Activated naive CD8-positive, alpha-beta T cell treated with anti-CD3 and anti-CD28 coated beads for 36 hours (primary cell): ENCODE measurements around the gene AARS2. TPM values are rescaled to one million over a fixed set of nuclear protein-coding genes. Genes with fewer than 3 reads are reported as not detected.
A peak's percentile ranks its signal among the peaks of the same experiment; 100 is the strongest.
"Not testable (repeated sequence)": the region's sequence is repeated elsewhere in the genome, so short reads cannot be mapped to it uniquely, and the experiment has no call there.

Experiments
- DNase-seq: peaks from one replicate; pipeline ENCODE4 v3.0.0; 2021
- H3K27ac Mint-ChIP-seq: one replicate; pipeline ENCODE4 v1.8.0; 2022; ENCODE audit warnings: mild to moderate bottlenecking, moderate library complexity, mixed read lengths
- H3K27me3 Mint-ChIP-seq: one replicate; pipeline ENCODE4 v1.8.0; 2022; ENCODE audit warnings: mild to moderate bottlenecking, mixed read lengths
- H3K36me3 Mint-ChIP-seq: one replicate; pipeline ENCODE4 v1.8.0; 2021; ENCODE audit warnings: mild to moderate bottlenecking, mixed read lengths
- H3K4me1 Mint-ChIP-seq: one replicate; pipeline ENCODE4 v1.8.0; 2021; ENCODE audit warnings: mixed read lengths
- H3K4me3 Mint-ChIP-seq: one replicate; pipeline ENCODE4 v1.8.0; 2022; ENCODE audit warnings: mild to moderate bottlenecking, moderate library complexity, mixed read lengths
- H3K9me3 Mint-ChIP-seq: one replicate; pipeline ENCODE4 v1.8.0; 2022; ENCODE audit warnings: mixed read lengths
- total RNA-seq, 2 experiments: library from RNA; stranded (reverse); gene quantifications; one replicate each; pipeline ENCODE4 v1.2.3, GENCODE V29; 2021

AARS2 gene
- 10 to 100 TPM; 20.5 to 22.0 TPM for total RNA-seq

- peak; percentile 91 for DNase-seq
- peaks cover 10% of the 10 kb centered on the region for H3K36me3 Mint-ChIP-seq
- no peaks in the 10 kb centered on the region for H3K9me3 Mint-ChIP-seq
- H3K4me1 Mint-ChIP-seq: peaks cover 16% of the 10 kb centered on the region
- H3K27ac Mint-ChIP-seq: peak within 1 kb of the TSS; percentile 92
- H3K4me3 Mint-ChIP-seq: peak within 1 kb of the TSS; percentile 97
- peaks cover 9% of the 10 kb centered on the region for H3K27me3 Mint-ChIP-seq
Measured at GRCh38 chr6:44312901-44313788, at the start of gene AARS2. AARS2 (minus strand) TSS chr6:44313347; CDS start chr6:44313323, 24 bp downstream.

GRCh38 chr6:44361947-44362346 is 48.8 kb upstream of the AARS2 start:
- Mint-ChIP-seq H3K27ac (no peak overlapping the region), H3K4me1 (no peaks in the 10 kb centered on the region), H3K27me3 (peaks cover 13% of the 10 kb centered on the region), H3K9me3 (no peaks in the 10 kb centered on the region), H3K4me3 (no peak overlapping the region), H3K36me3 (no peaks in the 10 kb centered on the region)
- DNase-seq: no peak

GRCh38 chr6:44359973-44360372 is 46.8 kb upstream of the AARS2 start:
- no peak for DNase-seq
- Mint-ChIP-seq H3K27me3 (peaks cover 10% of the 10 kb centered on the region), H3K36me3 (no peaks in the 10 kb centered on the region), H3K4me3 (no peak overlapping the region), H3K9me3 (no peaks in the 10 kb centered on the region), H3K27ac (no peak overlapping the region), H3K4me1 (no peaks in the 10 kb centered on the region)

GRCh38 chr6:44356487-44356886 is 43.3 kb upstream of the AARS2 start:
- no peak overlapping the region for H3K4me3 Mint-ChIP-seq
- no peaks in the 10 kb centered on the region for H3K36me3 Mint-ChIP-seq
- H3K27ac Mint-ChIP-seq: no peak overlapping the region
- no peaks in the 10 kb centered on the region for H3K9me3 Mint-ChIP-seq
- no peak for DNase-seq
- H3K4me1 Mint-ChIP-seq: no peaks in the 10 kb centered on the region
- peaks cover 10% of the 10 kb centered on the region for H3K27me3 Mint-ChIP-seq

GRCh38 chr6:44355640-44356039 is 42.5 kb upstream of the AARS2 start:
- Mint-ChIP-seq H3K9me3 (no peaks in the 10 kb centered on the region), H3K4me1 (no peaks in the 10 kb centered on the region), H3K4me3 (no peak overlapping the region), H3K27me3 (peaks cover 10% of the 10 kb centered on the region), H3K27ac (no peak overlapping the region), H3K36me3 (no peaks in the 10 kb centered on the region)
- DNase-seq: no peak

GRCh38 chr6:44353336-44353735 is 40.2 kb upstream of the AARS2 start:
- no peak for DNase-seq
- peaks cover 9% of the 10 kb centered on the region for H3K27me3 Mint-ChIP-seq
- no peaks in the 10 kb centered on the region for H3K9me3 Mint-ChIP-seq
- no peaks in the 10 kb centered on the region for H3K4me1 Mint-ChIP-seq
- H3K27ac Mint-ChIP-seq: no peak overlapping the region
- H3K4me3 Mint-ChIP-seq: no peak overlapping the region
- no peaks in the 10 kb centered on the region for H3K36me3 Mint-ChIP-seq

- Mint-ChIP-seq H3K36me3 (no peaks in the 10 kb centered on the region), H3K9me3 (no peaks in the 10 kb centered on the region), H3K4me1 (no peaks in the 10 kb centered on the region), H3K4me3 (no peak overlapping the region), H3K27me3 (peaks cover 8% of the 10 kb centered on the region), H3K27ac (no peak overlapping the region)
- no peak for DNase-seq
Measured at GRCh38 chr6:44352259-44352658, 39.1 kb upstream of the AARS2 start.

- not testable (repeated sequence) for H3K4me1 Mint-ChIP-seq, H3K9me3 Mint-ChIP-seq, H3K36me3 Mint-ChIP-seq, DNase-seq, H3K27me3 Mint-ChIP-seq, H3K4me3 Mint-ChIP-seq, H3K27ac Mint-ChIP-seq
Measured at GRCh38 chr6:44350650-44350994, 37.5 kb upstream of the AARS2 start.

GRCh38 chr6:44349904-44350649 is 36.9 kb upstream of the AARS2 start:
- no peaks in the 10 kb centered on the region for H3K4me1 Mint-ChIP-seq
- DNase-seq: no peak
- H3K27ac Mint-ChIP-seq: no peak overlapping the region
- peaks cover 4% of the 10 kb centered on the region for H3K27me3 Mint-ChIP-seq
- H3K36me3 Mint-ChIP-seq: no peaks in the 10 kb centered on the region
- H3K9me3 Mint-ChIP-seq: no peaks in the 10 kb centered on the region
- no peak overlapping the region for H3K4me3 Mint-ChIP-seq

GRCh38 chr6:44346818-44347217 is 33.7 kb upstream of the AARS2 start:
- peaks cover 34% of the 10 kb centered on the region for H3K27me3 Mint-ChIP-seq
- H3K9me3 Mint-ChIP-seq, H3K36me3 Mint-ChIP-seq, H3K4me3 Mint-ChIP-seq, H3K4me1 Mint-ChIP-seq, H3K27ac Mint-ChIP-seq, DNase-seq: not testable (repeated sequence)

- no peaks in the 10 kb centered on the region for H3K36me3 Mint-ChIP-seq
- H3K4me1 Mint-ChIP-seq: no peaks in the 10 kb centered on the region
- peak; percentile 13 for DNase-seq
- H3K4me3 Mint-ChIP-seq: no peak within 1 kb of the TSS
- no peaks in the 10 kb centered on the region for H3K9me3 Mint-ChIP-seq
- no peak within 1 kb of the TSS for H3K27ac Mint-ChIP-seq
- H3K27me3 Mint-ChIP-seq: peaks cover 40% of the 10 kb centered on the region
Measured at GRCh38 chr6:44342489-44342888, 29.3 kb upstream of the AARS2 start, which contains the start of gene SPATS1. SPATS1 (plus strand) TSS chr6:44342650; CDS start chr6:44343096, 446 bp downstream.

GRCh38 chr6:44342052-44342451 is 28.9 kb upstream of the AARS2 start:
- Mint-ChIP-seq H3K4me3 (no peak overlapping the region), H3K4me1 (no peaks in the 10 kb centered on the region), H3K27ac (no peak overlapping the region), H3K27me3 (peaks cover 40% of the 10 kb centered on the region), H3K9me3 (no peaks in the 10 kb centered on the region), H3K36me3 (no peaks in the 10 kb centered on the region)
- DNase-seq: no peak

GRCh38 chr6:44341095-44341890 is 28.1 kb upstream of the AARS2 start:
- H3K4me1 Mint-ChIP-seq: no peaks in the 10 kb centered on the region
- peaks cover 40% of the 10 kb centered on the region for H3K27me3 Mint-ChIP-seq
- H3K36me3 Mint-ChIP-seq: no peaks in the 10 kb centered on the region
- DNase-seq: no peak
- H3K9me3 Mint-ChIP-seq: no peaks in the 10 kb centered on the region
- H3K4me3 Mint-ChIP-seq: no peak overlapping the region
- H3K27ac Mint-ChIP-seq: no peak overlapping the region

GRCh38 chr6:44339763-44340625 is 26.8 kb upstream of the AARS2 start:
- H3K4me1 Mint-ChIP-seq: no peaks in the 10 kb centered on the region
- H3K4me3 Mint-ChIP-seq: no peak overlapping the region
- H3K9me3 Mint-ChIP-seq: no peaks in the 10 kb centered on the region
- H3K36me3 Mint-ChIP-seq: no peaks in the 10 kb centered on the region
- peaks cover 40% of the 10 kb centered on the region for H3K27me3 Mint-ChIP-seq
- DNase-seq: no peak
- no peak overlapping the region for H3K27ac Mint-ChIP-seq
